A673 (cell line): ENCODE measurements around the gene OR7A10.

Experiments used
- EZH2 ChIP-seq: fragments of 200-600 bp; sonication (generic); IDR thresholded peaks from 2 replicates; pipeline ENCODE4 v1.6.1; 2017; ENCODE audit warnings: borderline replicate concordance, low read depth, mild to moderate bottlenecking, mixed read lengths, antibody characterized with exemption, low read length; ENCODE audit not compliant: poor library complexity, severe bottlenecking
- TF ChIP-seq, protein P1 (sequence below): fragments of 300-800, 200-600 bp; sonication (generic); conservative IDR thresholded peaks from 2 replicates; pipeline ENCODE4 v1.5.1; 2017; ENCODE audit warnings: low read depth, mild to moderate bottlenecking, antibody characterized with exemption, low read length, moderate library complexity, mixed read lengths

DNA sequence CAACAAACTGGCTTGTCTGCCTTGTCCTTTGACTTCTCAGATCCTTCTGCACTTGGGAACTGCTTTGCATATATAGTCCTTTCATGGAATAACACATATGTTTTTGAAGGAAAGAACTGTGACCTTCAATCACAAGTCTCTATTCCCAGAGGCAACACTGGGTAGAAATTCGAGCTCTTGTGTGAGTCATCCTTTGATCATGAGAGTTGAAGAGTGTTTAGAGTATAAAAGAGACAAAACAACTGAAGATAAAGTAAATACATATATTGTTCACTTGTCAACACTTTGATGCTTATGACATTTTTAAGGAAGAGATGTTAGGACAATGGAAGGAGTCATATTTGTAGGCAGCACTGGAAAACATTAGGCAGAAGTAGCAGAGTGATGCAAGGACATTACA is 8.5 kb downstream of the OR7A10 start:
- TF ChIP-seq, protein P1, sequence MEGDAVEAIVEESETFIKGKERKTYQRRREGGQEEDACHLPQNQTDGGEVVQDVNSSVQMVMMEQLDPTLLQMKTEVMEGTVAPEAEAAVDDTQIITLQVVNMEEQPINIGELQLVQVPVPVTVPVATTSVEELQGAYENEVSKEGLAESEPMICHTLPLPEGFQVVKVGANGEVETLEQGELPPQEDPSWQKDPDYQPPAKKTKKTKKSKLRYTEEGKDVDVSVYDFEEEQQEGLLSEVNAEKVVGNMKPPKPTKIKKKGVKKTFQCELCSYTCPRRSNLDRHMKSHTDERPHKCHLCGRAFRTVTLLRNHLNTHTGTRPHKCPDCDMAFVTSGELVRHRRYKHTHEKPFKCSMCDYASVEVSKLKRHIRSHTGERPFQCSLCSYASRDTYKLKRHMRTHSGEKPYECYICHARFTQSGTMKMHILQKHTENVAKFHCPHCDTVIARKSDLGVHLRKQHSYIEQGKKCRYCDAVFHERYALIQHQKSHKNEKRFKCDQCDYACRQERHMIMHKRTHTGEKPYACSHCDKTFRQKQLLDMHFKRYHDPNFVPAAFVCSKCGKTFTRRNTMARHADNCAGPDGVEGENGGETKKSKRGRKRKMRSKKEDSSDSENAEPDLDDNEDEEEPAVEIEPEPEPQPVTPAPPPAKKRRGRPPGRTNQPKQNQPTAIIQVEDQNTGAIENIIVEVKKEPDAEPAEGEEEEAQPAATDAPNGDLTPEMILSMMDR = no peak
- no peak for TF ChIP-seq EZH2
